ENCODE data around the gene ASIC4.

The ASIC4 gene

DNA sequence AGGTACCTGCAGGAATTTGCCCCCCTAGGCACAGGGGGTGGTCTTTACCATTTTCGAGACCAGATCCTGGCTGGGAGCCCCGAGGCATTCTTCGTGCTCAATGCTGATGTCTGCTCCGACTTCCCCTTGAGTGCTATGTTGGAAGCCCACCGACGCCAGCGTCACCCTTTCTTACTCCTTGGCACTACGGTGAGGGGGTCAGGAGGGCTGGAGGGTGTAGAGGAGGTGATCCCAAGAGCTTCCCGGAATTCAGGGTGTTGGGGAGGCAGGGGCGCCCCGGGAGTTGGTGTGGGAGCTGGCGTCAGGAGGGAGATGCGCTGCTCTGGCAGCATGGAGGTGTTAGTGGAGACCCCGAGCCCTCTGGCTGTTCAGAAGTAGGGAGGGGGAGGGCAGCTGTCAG is 12.4 kb upstream of the ASIC4 start:
- Histone ChIP-seq H3K27me3 (ENCODE audit: control insufficient read depth, insufficient read depth, low read length) (peaks cover 10% of the 10 kb centered on the region), H3K9me3 (ENCODE audit: control insufficient read depth, low read depth, low read length) (no peaks in the 10 kb centered on the region), H3K27ac (ENCODE audit: low read length) (no peak overlapping the region), H3K36me3 (ENCODE audit: control insufficient read depth, low read depth, low read length) (no peaks in the 10 kb centered on the region), H3K9ac (ENCODE audit: low read length) (no peak overlapping the region), H3K4me1 (ENCODE audit: control insufficient read depth, low read depth, low read length) (peaks cover 21% of the 10 kb centered on the region), H3K4me3 (ENCODE audit: low read length) (no peak overlapping the region)

DNA sequence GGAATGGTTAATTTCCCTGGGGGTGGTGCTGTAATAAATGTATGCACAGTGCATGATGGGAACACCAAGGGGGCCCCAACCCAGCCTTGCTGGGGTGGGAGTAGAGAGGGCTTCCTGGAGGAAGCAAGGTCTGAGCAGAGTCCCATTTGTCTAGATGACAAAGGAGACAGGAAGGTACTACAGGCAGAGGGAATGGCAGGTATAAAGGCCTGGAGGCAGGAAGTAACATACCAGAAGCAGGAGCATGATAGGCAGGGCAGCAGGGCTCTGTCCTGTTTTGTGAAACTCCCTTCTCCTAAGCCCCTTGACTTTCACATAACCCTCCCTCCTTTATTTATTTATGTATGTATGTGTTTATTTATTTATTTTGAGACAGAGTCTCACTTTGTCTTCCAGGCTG is 11.7 kb upstream of the ASIC4 start:
- H3K36me3 ChIP-seq (ENCODE audit: control insufficient read depth, low read depth, low read length): no peaks in the 10 kb centered on the region
- peaks cover 29% of the 10 kb centered on the region for H3K4me1 ChIP-seq (ENCODE audit: control insufficient read depth, low read depth, low read length)
- H3K4me3 ChIP-seq (ENCODE audit: low read length): no peak overlapping the region
- H3K27ac ChIP-seq (ENCODE audit: low read length): no peak overlapping the region
- no peak overlapping the region for H3K9ac ChIP-seq (ENCODE audit: low read length)
- peaks cover 2% of the 10 kb centered on the region for H3K27me3 ChIP-seq (ENCODE audit: control insufficient read depth, insufficient read depth, low read length)
- H3K9me3 ChIP-seq (ENCODE audit: control insufficient read depth, low read depth, low read length): no peaks in the 10 kb centered on the region

DNA sequence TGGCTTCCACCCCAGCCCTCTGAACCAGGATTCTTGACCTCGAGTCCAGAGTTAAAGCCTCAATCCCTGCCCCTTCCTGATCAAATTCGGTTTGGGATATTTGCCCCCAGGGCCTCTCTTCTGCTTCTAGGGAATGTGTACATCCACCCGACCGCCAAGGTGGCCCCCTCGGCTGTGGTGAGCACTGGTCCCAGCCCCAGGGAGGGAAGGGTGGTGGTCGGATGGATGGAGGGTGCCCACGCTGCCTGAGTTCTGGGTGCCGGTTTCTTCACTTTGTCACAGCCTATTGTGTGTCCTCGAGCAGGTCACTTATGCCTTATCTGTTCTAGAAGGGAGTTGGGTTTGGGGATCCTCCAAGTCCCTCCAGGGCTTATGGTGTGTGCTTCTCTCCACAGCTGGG is 8.7 kb upstream of the ASIC4 start:
- Histone ChIP-seq H3K36me3 (ENCODE audit: control insufficient read depth, low read depth, low read length) (no peaks in the 10 kb centered on the region), H3K9ac (ENCODE audit: low read length) (no peak overlapping the region), H3K9me3 (ENCODE audit: control insufficient read depth, low read depth, low read length) (no peaks in the 10 kb centered on the region), H3K4me1 (ENCODE audit: control insufficient read depth, low read depth, low read length) (peaks cover 35% of the 10 kb centered on the region), H3K27me3 (ENCODE audit: control insufficient read depth, insufficient read depth, low read length) (peaks cover 5% of the 10 kb centered on the region), H3K27ac (ENCODE audit: low read length) (no peak overlapping the region), H3K4me3 (ENCODE audit: low read length) (no peak overlapping the region)

DNA sequence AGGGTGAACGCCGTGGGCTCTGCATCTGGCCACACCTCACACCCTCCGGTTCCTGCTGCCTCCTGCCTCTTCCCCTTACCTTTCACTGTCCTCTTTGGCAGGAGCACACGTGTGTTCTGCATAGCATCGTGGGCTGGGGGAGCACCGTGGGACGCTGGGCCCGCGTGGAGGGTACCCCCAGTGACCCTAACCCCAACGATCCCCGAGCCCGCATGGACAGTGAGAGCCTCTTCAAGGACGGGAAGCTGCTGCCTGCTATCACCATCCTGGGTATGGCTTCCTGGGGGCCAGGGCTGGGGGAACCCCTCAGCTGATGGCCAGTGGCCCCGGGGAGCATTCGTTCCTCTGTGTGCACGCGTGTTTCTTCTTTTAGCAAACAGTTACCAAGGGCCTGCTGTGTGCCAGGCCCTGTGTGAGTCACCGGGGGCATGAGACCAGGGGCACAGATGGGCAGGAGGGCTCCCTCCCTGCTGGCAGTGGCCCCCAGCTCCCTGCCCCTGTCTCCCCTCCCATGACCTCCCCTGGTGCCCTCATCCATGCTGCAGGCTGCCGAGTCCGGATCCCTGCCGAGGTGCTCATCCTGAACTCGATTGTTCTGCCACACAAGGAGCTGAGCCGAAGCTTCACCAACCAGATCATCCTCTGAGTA is 8.0 kb upstream of the ASIC4 start:
- H3K27me3 ChIP-seq (ENCODE audit: control insufficient read depth, insufficient read depth, low read length): peaks cover 5% of the 10 kb centered on the region
- no peaks in the 10 kb centered on the region for H3K9me3 ChIP-seq (ENCODE audit: control insufficient read depth, low read depth, low read length)
- H3K27ac ChIP-seq (ENCODE audit: low read length): peak overlapping the region; percentile 85
- peaks cover 35% of the 10 kb centered on the region for H3K4me1 ChIP-seq (ENCODE audit: control insufficient read depth, low read depth, low read length)
- no peak overlapping the region for H3K4me3 ChIP-seq (ENCODE audit: low read length)
- no peaks in the 10 kb centered on the region for H3K36me3 ChIP-seq (ENCODE audit: control insufficient read depth, low read depth, low read length)
- H3K9ac ChIP-seq (ENCODE audit: low read length): peak overlapping the region; percentile 46

DNA sequence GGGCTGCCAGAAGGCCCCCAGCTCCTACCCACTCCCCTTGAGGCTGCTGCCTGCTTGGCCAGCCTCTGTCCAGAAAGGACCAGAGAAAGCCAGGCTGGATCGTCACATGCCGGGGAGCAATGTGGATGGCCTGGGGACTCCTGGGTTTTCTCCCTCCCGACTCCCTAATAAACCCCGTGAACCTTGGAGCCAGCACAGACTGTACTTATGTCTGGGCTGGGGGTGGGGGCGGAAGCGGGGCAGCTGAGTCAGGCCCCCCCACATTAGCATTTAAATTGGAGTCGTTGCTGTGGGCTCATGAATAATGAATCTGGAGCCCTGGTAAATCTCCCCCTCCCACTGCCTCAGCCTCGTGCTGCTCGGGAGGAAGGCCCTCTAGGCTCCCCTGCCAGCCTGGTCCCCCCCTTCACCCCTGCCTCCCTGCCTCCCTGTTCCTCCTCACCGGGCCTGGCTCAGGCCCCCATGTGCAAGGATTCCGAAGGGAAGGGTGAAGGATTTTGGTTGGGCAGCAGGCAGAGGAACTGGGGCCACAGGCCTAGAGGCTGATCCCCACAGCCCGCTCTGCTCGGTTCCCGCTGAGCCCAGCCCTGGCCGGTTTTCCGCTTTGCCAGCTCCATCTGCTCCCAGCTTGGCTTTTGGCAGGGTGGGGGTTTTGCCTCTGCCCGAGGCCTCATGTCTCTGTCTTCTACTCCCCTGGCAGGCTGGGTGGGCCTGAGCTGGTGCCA is 7.3 kb upstream of the ASIC4 start:
- H3K27ac ChIP-seq (ENCODE audit: low read length): peak overlapping the region; percentile 85
- H3K4me3 ChIP-seq (ENCODE audit: low read length): peak overlapping the region; percentile 8
- H3K27me3 ChIP-seq (ENCODE audit: control insufficient read depth, insufficient read depth, low read length): peaks cover 9% of the 10 kb centered on the region
- H3K9ac ChIP-seq (ENCODE audit: low read length): peak overlapping the region; percentile 46
- peaks cover 35% of the 10 kb centered on the region for H3K4me1 ChIP-seq (ENCODE audit: control insufficient read depth, low read depth, low read length)
- no peaks in the 10 kb centered on the region for H3K9me3 ChIP-seq (ENCODE audit: control insufficient read depth, low read depth, low read length)
- H3K36me3 ChIP-seq (ENCODE audit: control insufficient read depth, low read depth, low read length): no peaks in the 10 kb centered on the region

DNA sequence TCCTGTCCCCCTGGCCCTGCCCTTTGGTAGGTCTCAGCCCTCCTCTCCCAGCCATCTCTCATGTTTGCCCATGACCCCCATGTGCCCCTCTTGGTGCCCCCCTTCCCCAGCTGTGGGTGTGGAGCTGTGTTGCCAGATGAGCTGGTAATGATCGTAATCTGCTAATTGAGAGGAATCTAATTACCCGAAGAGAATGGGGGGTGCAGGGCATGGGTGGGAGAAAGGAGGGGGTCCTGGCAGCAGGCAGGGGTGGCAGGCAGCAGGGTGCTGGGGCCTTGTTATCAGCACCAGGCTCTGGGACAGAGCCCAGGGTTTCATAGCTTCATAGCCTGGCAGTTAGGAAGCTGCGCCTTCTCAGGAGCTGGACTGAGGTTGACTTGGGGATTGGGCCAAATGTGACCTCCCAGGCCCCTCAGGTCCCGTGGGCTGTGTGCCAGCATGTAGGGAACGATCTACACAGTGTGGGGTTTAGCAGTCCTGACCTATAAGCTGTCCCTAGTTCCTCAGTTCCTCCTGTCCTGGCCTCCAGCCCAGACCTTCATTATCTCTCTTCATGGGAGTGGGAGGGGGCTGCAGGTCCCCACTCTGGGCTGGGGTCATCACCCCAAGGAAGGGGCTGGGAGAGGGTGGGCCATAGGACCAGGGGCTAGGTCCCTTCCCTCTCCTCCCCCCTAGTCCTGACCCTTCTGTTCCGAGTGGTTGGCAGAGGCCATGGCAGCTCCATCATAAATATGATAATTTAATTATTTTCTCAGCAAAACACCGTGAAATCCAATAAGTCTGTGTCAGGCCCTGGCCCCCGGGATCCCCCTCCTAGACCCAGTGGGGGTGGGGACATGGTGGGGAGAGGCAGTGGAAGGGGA is 6.5 kb upstream of the ASIC4 start:
- Histone ChIP-seq H3K9me3 (ENCODE audit: control insufficient read depth, low read depth, low read length) (no peaks in the 10 kb centered on the region), H3K36me3 (ENCODE audit: control insufficient read depth, low read depth, low read length) (no peaks in the 10 kb centered on the region), H3K4me1 (ENCODE audit: control insufficient read depth, low read depth, low read length) (peaks cover 37% of the 10 kb centered on the region), H3K9ac (ENCODE audit: low read length) (no peak overlapping the region), H3K27ac (ENCODE audit: low read length) (no peak overlapping the region), H3K27me3 (ENCODE audit: control insufficient read depth, insufficient read depth, low read length) (peaks cover 18% of the 10 kb centered on the region), H3K4me3 (ENCODE audit: low read length) (no peak overlapping the region)

DNA sequence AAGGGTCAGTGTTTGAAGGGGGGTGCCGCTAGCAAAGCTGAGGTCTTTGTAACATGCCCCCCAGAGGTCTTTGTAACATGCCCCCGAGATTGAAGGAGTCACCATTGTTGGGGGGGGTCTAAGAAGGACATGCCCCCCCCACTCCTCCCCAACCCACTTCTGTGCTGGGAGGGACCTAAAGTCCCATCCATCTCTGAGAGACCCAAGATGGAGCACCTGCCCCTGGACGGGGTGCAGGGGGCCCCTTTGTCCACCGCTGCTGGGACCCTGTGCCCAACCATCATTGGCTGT is 5.9 kb upstream of the ASIC4 start:
- Histone ChIP-seq H3K4me3 (ENCODE audit: low read length) (no peak overlapping the region), H3K4me1 (ENCODE audit: control insufficient read depth, low read depth, low read length) (peaks cover 43% of the 10 kb centered on the region), H3K9ac (ENCODE audit: low read length) (no peak overlapping the region), H3K27ac (ENCODE audit: low read length) (no peak overlapping the region), H3K27me3 (ENCODE audit: control insufficient read depth, insufficient read depth, low read length) (peaks cover 24% of the 10 kb centered on the region), H3K9me3 (ENCODE audit: control insufficient read depth, low read depth, low read length) (no peaks in the 10 kb centered on the region), H3K36me3 (ENCODE audit: control insufficient read depth, low read depth, low read length) (no peaks in the 10 kb centered on the region)

DNA sequence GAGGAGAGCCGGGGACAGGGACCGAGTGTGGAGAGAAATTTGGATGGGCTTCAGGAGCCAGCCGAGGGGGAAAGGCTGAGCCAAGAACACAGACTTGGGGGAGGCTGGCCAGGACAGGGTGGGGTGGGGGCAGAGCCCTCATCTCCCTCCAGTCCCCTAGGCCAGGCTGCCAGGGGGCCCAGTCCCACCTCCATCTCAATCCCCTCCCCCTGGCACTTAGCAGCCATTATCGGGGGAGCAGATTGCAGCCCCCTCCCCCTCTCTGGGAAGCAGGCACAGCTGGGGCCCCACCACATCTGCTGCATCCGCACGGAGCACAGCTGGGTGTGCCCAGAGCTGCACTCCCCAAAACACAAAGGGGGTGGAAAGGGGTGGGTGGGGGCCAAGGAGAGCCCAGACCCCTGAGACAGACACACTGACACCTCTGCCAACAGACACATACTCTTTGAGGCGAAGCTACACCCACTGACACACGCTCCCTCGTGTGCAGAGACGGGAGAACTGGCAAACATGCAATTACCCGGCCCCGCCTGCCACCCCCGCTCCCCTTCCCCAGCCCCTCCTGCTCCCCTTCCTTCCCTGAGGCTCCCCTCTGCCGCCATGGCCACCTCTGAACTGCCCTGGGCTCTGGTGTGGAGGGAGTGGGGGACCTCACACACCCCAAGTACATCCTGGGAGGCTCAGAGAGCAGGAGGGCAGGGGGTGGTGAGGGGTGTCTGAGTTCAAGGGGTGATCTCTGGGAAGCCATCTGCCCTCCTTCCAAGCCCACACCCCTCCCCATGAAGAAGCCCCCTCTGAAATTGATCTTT is 5.1 kb upstream of the ASIC4 start:
- Histone ChIP-seq H3K27me3 (ENCODE audit: control insufficient read depth, insufficient read depth, low read length) (peaks cover 31% of the 10 kb centered on the region), H3K9ac (ENCODE audit: low read length) (no peak overlapping the region), H3K4me3 (ENCODE audit: low read length) (peak overlapping the region; percentile 58), H3K9me3 (ENCODE audit: control insufficient read depth, low read depth, low read length) (no peaks in the 10 kb centered on the region), H3K4me1 (ENCODE audit: control insufficient read depth, low read depth, low read length) (peaks cover 49% of the 10 kb centered on the region), H3K27ac (ENCODE audit: low read length) (no peak overlapping the region), H3K36me3 (ENCODE audit: control insufficient read depth, low read depth, low read length) (no peaks in the 10 kb centered on the region)

DNA sequence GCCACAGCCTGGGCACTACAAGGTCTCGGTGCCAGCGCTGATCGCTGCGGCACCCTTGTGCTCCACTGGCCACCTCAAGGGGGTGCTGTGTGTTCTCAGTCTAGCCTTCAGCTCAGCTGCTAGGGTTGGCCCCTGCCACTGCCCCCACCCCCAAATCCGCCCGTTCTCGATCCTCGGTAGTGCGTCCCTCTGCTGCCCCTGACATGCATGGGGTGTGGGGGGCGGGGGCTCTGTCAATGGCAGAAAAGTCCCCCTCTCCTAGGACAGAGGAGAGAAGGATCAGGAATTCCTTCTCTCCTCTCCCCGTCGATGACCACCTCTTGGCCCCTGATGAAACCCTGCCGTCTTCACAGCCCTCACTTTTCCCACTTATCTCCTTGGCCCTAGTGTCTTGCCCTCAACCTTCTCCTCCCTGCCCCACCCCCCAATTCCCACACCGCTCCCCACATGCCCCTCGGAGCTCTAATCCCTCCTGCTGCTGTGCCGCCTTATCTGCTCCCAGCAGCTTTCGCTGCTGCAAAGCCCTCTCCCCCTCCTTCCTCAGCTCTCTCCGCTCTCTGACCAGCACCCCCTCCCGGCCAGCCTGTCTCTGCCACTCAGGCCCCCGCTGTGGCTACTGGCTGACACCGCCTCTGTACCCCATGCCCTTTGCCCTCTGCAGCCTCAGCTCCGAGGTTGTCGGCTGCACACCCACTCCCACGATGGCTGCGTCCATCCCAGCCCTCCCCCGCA is 4.3 kb upstream of the ASIC4 start:
- Histone ChIP-seq H3K4me1 (ENCODE audit: control insufficient read depth, low read depth, low read length) (peaks cover 49% of the 10 kb centered on the region), H3K4me3 (ENCODE audit: low read length) (peak overlapping the region; percentile 58), H3K36me3 (ENCODE audit: control insufficient read depth, low read depth, low read length) (no peaks in the 10 kb centered on the region), H3K9me3 (ENCODE audit: control insufficient read depth, low read depth, low read length) (no peaks in the 10 kb centered on the region), H3K9ac (ENCODE audit: low read length) (no peak overlapping the region), H3K27ac (ENCODE audit: low read length) (no peak overlapping the region), H3K27me3 (ENCODE audit: control insufficient read depth, insufficient read depth, low read length) (peaks cover 39% of the 10 kb centered on the region)

DNA sequence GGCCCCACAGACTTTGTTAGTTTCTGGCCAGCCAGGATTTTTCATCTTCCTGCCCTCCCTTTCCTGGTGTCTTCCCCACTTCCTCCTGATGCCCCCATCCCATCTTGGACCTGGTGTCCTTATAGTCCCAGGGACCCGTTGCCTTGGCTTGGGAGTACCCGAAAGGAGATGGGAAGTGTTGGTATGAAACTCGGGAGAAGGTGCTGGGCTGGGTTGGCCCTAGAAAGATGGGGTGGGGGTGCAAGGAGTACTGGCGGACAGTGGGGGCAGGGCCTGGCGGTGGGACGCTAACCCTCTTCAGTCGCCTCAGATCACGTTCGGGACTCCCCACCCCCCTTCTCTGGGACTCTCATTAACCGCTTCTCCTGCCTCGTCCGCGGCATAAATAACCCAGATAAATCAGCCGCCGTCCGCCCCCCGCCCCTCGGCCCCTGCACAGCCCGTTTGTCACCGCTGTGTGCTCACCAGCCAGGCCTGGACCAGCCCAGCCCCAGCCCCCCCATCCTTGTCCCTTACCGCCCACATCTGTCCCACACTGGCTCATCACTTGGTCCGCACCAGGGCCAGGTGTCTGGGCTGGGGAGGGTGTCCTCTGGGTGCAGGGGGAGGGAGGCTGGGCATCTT is 3.7 kb upstream of the ASIC4 start:
- peaks cover 46% of the 10 kb centered on the region for H3K27me3 ChIP-seq (ENCODE audit: control insufficient read depth, insufficient read depth, low read length)
- no peak overlapping the region for H3K27ac ChIP-seq (ENCODE audit: low read length)
- peak overlapping the region; percentile 58 for H3K4me3 ChIP-seq (ENCODE audit: low read length)
- no peaks in the 10 kb centered on the region for H3K36me3 ChIP-seq (ENCODE audit: control insufficient read depth, low read depth, low read length)
- no peak overlapping the region for H3K9ac ChIP-seq (ENCODE audit: low read length)
- H3K4me1 ChIP-seq (ENCODE audit: control insufficient read depth, low read depth, low read length): peaks cover 49% of the 10 kb centered on the region
- no peaks in the 10 kb centered on the region for H3K9me3 ChIP-seq (ENCODE audit: control insufficient read depth, low read depth, low read length)

Measured in iPS-18a (cell line).